DOHH2 (cell line): ENCODE measurements around the gene MRPL40.

Source experiments
- H3F3A ChIP-seq: fragments of 200-600 bp; sonication (generic), shearing (Covaris generic); 2 replicates; pipeline ENCODE4 v1.6.0; 2016; ENCODE audit warnings: antibody characterized with exemption, mild to moderate bottlenecking; ENCODE audit not compliant: control insufficient read depth, insufficient read depth
- H3K27ac ChIP-seq: fragments of 200-600 bp; sonication (generic); 2 replicates; pipeline ENCODE4 v1.5.1; 2014; ENCODE audit warnings: low read depth, mild to moderate bottlenecking, low read length, moderate library complexity
- H3K27me3 ChIP-seq: fragments of 200-600 bp; sonication (generic); 2 replicates; pipeline ENCODE4 v1.6.1; 2014; ENCODE audit warnings: mild to moderate bottlenecking, low read length, mixed read lengths; ENCODE audit not compliant: control insufficient read depth
- H3K36me3 ChIP-seq: fragments of 200-600 bp; sonication (generic); 2 replicates; pipeline ENCODE4 v1.6.1; 2014; ENCODE audit warnings: mild to moderate bottlenecking, low read length, moderate library complexity, mixed read lengths; ENCODE audit not compliant: control insufficient read depth
- H3K4me1 ChIP-seq: fragments of 200-600 bp; sonication (generic); 2 replicates; pipeline ENCODE4 v1.6.1; 2014; ENCODE audit warnings: mild to moderate bottlenecking, low read length, mixed read lengths; ENCODE audit not compliant: control insufficient read depth
- H3K4me2 ChIP-seq: fragments of 200-600 bp; sonication (generic); 2 replicates; pipeline ENCODE4 v1.6.0; 2014; ENCODE audit warnings: mild to moderate bottlenecking, low read length, moderate library complexity
- H3K4me3 ChIP-seq: fragments of 200-600 bp; sonication (generic); 2 replicates; pipeline ENCODE4 v1.5.1; 2014; ENCODE audit warnings: mild to moderate bottlenecking, low read length, mixed read lengths
- H3K79me2 ChIP-seq: fragments of 200-600 bp; sonication (generic); 2 replicates; pipeline ENCODE4 v1.6.1; 2014; ENCODE audit warnings: mild to moderate bottlenecking, low read length, mixed read lengths; ENCODE audit not compliant: control insufficient read depth
- H3K9me2 ChIP-seq: fragments of 200-600 bp; sonication (generic); replicated peaks from 2 replicates; pipeline ENCODE4 v1.6.1; 2014; ENCODE audit warnings: mild to moderate bottlenecking, low read length, mixed read lengths; ENCODE audit not compliant: control insufficient read depth
- H3K9me3 ChIP-seq: fragments of 200-600 bp; sonication (generic); 2 replicates; pipeline ENCODE4 v1.6.1; 2014; ENCODE audit warnings: antibody characterized with exemption, low read length, mixed read lengths; ENCODE audit not compliant: control insufficient read depth, insufficient read depth
- H4K20me1 ChIP-seq: fragments of 200-600 bp; sonication (generic); 2 replicates; pipeline ENCODE4 v1.6.0; 2014; ENCODE audit warnings: low read depth, mild to moderate bottlenecking, antibody characterized with exemption, low read length, moderate library complexity; ENCODE audit not compliant: control insufficient read depth, insufficient read depth
- EZH2phosphoT487 ChIP-seq: fragments of 200-600 bp; sonication (generic); IDR thresholded peaks from 2 replicates; pipeline ENCODE4 v1.6.1; 2017; ENCODE audit warnings: borderline replicate concordance, mild to moderate bottlenecking, antibody characterized with exemption, low read length, moderate library complexity, mixed read lengths
- TF ChIP-seq, protein P1 (sequence below): fragments of 200-600 bp; sonication (generic); IDR thresholded peaks from one replicate; pipeline ENCODE4 v1.5.1; 2014; ENCODE audit warnings: antibody characterized with exemption, mild to moderate bottlenecking, low read depth, low read length; ENCODE audit not compliant: poor library complexity, severe bottlenecking

The MRPL40 gene

GRCh38 chr22:19448739-19449421, 16.5 kb downstream of the MRPL40 start:
- Histone ChIP-seq H3K9me2 (no peaks in the 10 kb centered on the region), H3K9me3 (no peaks in the 10 kb centered on the region), H3K79me2 (peaks cover 58% of the 10 kb centered on the region), H3K4me1 (peaks cover 24% of the 10 kb centered on the region), H3K4me3 (peak overlapping the region; percentile 97), H3K27me3 (no peaks in the 10 kb centered on the region), H4K20me1 (0 out of 2 replicates have a peak, but pooled peaks cover 6% of the 10 kb centered on the region), H3K4me2 (peak overlapping the region; percentile 98), H3F3A (peaks cover 10% of the 10 kb centered on the region; the same call in 1 of the 2 replicates), H3K36me3 (peaks cover 71% of the 10 kb centered on the region), H3K27ac (peak overlapping the region; percentile 78)
- no peak for TF ChIP-seq EZH2phosphoT487
- TF ChIP-seq, protein P1, sequence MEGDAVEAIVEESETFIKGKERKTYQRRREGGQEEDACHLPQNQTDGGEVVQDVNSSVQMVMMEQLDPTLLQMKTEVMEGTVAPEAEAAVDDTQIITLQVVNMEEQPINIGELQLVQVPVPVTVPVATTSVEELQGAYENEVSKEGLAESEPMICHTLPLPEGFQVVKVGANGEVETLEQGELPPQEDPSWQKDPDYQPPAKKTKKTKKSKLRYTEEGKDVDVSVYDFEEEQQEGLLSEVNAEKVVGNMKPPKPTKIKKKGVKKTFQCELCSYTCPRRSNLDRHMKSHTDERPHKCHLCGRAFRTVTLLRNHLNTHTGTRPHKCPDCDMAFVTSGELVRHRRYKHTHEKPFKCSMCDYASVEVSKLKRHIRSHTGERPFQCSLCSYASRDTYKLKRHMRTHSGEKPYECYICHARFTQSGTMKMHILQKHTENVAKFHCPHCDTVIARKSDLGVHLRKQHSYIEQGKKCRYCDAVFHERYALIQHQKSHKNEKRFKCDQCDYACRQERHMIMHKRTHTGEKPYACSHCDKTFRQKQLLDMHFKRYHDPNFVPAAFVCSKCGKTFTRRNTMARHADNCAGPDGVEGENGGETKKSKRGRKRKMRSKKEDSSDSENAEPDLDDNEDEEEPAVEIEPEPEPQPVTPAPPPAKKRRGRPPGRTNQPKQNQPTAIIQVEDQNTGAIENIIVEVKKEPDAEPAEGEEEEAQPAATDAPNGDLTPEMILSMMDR: no peak

- Histone ChIP-seq H3K27me3 (no peaks in the 10 kb centered on the region), H3K36me3 (peaks cover 71% of the 10 kb centered on the region), H3K4me2 (peak overlapping the region; percentile 98), H3K4me3 (no peak overlapping the region), H3K9me3 (no peaks in the 10 kb centered on the region), H3K4me1 (peaks cover 24% of the 10 kb centered on the region), H4K20me1 (0 out of 2 replicates have a peak, but pooled peaks cover 6% of the 10 kb centered on the region), H3F3A (peaks cover 10% of the 10 kb centered on the region; the same call in 1 of the 2 replicates), H3K27ac (no peak overlapping the region), H3K79me2 (peaks cover 53% of the 10 kb centered on the region), H3K9me2 (no peaks in the 10 kb centered on the region)
- TF ChIP-seq EZH2phosphoT487: no peak
- TF ChIP-seq, protein P1: no peak
These were observed 17.1 kb downstream of the MRPL40 start for GRCh38 chr22:19449422-19449767.

- TF ChIP-seq, protein P1: no peak
- no peak for TF ChIP-seq EZH2phosphoT487
These were observed 18.2 kb downstream of the MRPL40 start for GRCh38 chr22:19450363-19451175.

More at GRCh38 chr22:19450363-19451175, 18.2 kb downstream of the MRPL40 start:
- Histone ChIP-seq H3F3A (peaks cover 10% of the 10 kb centered on the region; the same call in 1 of the 2 replicates), H4K20me1 (0 out of 2 replicates have a peak, but pooled peaks cover 6% of the 10 kb centered on the region), H3K27ac (no peak overlapping the region), H3K4me2 (no peak overlapping the region), H3K27me3 (no peaks in the 10 kb centered on the region), H3K36me3 (peaks cover 71% of the 10 kb centered on the region), H3K79me2 (peaks cover 41% of the 10 kb centered on the region), H3K4me3 (no peak overlapping the region), H3K9me2 (no peaks in the 10 kb centered on the region), H3K9me3 (no peaks in the 10 kb centered on the region), H3K4me1 (peaks cover 24% of the 10 kb centered on the region)
